Fibroblast of the conjunctiva (primary cell): ENCODE results near the gene LAIR2.

ENCODE experiments used
- DNase-seq: peaks from one replicate; pipeline ENCODE4 v3.0.0-alpha.2; 2010; ENCODE audit warnings: low read depth

LAIR2 gene

DNA sequence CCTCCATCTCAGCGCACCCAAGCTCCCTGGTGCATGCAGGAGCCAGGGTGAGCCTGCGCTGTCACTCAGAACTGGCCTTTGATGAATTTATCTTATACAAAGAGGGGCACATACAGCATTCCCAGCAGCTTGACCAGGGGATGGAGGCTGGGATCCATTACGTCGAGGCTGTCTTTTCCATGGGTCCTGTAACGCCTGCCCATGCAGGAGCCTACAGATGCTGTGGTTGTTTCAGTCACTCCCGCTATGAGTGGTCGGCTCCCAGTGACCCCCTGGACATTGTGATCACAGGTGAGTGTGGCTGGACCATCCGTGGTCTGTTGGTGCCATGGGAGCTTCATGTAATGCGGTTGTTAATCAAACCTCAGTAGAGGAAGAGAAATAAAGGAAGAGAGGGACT lies 33.0 kb downstream of the LAIR2 start:
- no peak for DNase-seq

DNA sequence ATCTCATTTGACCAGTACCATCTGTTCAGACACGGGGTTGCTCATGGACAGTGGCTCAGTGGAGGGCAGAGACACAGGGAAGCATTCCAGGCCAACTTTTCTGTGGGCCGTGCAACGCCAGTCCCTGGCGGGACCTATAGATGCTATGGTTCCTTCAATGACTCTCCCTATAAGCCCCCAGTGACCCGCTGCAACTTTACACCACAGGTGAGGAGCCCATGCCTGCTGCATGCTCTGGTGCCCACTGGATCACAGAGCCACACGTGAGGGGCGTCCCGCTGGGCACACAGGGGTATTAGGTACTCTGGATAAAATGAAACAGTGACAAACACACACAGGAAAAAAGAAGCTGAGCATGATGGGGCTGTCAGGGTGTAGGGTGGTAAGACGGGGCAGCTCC lies 34.3 kb downstream of the LAIR2 start:
- DNase-seq, result no peak

DNA sequence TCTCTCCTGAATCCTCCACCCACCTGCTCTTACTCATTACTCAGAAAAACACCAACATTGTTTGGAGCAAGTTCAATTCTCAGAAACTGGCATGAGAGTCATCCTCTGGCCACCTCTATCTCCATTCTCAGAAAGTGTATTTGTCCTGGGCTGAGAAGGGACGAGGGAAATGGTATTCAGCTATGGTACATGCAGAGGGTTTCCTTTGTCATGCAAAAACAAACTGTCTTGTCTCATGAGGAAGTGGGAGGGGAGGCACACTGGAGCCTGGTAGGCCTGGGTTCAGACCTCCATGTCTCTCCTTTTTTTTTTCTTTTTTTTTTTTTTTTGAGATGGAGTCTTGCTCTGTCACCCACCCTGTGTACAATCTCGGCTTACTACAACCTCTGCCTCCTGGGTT lies 39.1 kb downstream of the LAIR2 start:
- DNase-seq, result no peak

DNA sequence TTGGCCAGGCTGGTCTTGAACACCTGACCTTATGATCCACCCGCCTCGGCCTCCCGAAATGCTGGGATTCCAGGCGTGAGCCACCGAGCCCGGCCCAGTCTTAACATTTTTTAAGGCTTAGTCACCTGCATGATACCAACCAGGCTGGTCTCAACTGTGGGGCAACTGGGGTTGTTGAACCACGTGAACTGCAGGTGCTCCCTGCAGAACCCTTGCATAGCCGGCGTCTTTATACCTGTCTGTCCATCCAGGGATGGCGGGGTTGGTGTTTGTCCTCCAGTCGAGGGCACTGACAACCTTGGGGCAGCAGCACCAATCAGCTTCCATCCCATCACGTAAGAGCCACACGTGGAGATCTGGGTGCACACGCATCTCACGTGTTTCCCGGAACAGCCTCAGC lies 46.2 kb downstream of the LAIR2 start:
- DNase-seq, result no peak

DNA sequence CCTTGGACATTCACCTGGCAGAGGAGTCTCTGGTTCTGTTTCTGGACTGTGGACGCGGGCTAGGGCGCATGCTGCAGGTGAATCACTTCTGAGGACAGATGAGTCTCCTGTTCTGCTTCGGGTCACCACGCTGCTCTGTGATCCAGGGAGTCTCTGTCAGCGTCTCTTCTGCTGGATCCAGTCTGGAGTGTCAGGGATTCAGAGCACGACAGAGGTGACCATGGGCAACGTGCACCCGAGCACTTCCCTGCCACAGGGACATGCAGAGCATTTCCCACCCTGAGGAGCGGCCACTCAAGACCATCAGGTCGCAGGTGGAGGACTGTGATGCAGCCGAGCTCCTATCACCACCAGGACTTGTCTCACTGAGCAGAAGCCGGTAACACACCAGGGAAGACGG lies 46.6 kb downstream of the LAIR2 start:
- no peak for DNase-seq

DNA sequence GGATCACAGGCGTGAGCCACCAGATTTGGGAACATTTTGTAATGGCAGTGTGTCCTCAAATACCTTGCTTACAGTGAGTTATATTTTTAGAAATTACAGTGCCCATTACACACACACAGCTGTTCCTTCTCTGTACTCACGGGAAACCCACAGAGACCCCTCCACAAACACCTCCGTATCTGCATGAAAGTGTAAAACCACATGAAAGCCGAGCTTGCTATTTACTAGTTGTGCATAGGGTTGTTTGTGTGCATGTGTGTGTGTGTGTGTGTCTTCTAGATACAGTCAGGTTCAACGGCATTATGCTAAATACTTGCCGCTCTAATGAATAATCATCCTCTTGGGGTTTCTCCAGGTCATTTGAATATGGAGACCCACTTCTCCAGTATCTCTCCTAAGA lies 48.7 kb downstream of the LAIR2 start:
- DNase-seq, result no peak

DNA sequence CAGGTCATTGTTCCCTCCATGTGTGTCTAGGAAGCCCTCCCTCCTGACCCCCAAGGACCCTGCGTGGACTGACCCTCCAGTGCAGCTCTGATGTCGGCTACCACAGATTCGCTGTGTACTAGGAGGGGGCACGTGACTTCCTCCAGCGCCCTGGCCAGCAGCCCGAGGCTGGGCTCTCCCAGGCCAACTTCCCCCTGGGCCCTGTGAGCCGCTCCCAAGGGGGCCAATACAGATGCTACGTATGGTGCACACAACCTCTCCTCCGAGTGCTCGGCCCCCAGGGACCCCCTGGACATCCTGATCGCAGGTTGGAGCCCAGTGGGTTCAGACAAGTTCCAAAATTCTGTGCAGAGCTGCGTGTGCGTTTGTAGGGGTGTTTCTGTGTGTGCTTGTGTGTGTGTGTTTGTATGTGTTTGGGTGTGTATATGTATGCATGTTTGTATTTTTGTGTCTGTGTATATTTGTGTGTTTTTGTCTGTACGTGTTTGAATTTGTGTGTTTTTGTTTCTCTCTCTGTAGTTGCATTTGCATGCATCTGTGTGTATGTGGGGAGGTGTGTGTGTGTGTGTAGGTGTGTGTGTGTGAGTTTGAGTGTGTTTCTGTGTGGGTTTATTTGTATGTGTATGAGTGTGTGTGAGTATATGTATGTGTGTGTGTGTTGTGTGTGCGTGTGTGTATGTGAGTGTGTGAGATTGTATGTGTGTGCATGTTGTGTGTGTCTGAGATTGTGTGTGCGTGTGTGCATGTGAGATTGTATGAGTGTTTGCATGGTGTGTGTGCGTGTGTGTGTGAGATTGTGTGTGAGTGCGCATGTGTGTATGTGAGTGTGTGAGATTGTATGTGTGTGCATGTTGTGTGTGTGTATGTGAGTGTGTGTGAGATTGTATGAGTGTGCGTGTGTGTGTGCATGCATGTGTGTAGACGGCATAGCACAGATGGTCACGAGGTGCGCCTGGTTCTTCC lies 49.6 kb downstream of the LAIR2 start:
- DNase-seq, result no peak

DNA sequence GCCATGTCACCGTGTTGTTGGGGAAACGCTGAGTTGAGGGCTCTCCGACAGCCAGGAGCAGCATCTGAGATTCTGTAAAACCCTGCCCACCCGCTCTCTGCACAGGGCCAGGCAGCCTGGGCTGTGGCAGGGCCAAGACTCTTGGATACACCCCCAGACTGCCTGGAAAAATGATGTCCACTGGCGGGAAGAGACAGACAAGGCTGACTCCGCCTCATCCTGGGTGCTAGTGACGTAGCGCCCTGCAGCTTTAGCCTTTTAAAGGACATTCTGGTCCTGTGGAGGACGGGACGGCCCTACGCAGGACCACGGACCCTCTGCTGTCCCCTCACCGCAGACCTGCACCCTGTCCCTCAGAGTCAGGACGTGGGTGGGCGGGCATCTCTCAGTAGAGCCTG lies 50.3 kb downstream of the LAIR2 start:
- DNase-seq, result no peak

DNA sequence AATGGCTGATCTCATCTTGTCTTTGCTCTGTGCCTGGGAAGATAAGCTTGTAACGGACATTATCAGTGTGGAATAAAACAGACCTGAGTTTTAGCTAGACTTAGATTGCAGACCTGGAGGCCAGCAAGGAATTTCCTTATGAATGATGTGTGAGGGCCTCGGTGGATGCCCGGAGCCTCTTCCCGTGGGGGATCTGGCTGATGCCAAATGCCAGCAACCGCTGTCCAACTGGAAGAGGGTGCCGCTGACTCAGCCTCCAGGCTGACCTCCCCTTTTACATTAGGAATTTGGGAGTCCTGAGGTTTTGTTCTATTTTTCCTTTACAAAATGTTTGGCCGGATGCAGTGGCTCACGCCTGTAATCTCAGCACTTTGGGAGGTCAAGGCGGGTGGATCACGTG lies 51.4 kb downstream of the LAIR2 start:
- no peak for DNase-seq

DNA sequence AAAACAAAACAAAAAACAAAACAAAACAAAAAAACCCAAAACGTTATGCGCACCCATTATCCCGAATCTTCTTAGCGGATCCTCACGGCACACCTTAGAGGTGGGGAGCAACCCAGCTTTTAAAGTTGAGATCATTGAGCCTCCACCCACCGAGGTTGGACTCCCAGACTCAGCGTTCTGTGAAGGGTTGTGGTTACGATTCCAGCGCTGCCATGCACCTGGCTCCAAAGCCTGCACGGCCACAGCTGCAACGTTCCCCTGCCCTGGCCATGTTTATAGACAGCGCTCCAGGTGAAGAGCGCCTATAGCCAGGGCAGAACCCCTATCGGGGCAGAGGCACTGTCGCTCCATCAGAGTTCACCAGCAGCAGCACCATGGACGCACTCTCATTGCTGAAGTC lies 52.3 kb downstream of the LAIR2 start:
- DNase-seq, result no peak

DNA sequence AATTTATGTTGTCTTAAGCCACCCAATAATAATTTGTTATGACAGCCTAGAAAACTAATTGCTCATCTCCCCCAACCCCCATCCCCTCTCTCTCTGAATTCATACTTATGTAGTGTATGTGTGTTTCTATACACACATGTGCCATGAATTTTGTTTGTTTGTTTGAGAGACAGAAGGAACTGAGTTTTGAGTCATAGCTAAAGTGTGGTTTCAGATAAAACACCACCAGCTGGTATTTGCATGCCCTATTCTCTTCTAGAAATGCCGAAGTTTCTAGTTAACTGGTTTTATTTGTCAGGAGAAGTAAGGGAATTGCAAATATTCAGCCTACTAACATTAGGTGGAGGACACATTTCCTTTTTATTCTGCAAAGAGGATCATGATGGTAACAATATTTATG lies 53.6 kb downstream of the LAIR2 start:
- no peak for DNase-seq

DNA sequence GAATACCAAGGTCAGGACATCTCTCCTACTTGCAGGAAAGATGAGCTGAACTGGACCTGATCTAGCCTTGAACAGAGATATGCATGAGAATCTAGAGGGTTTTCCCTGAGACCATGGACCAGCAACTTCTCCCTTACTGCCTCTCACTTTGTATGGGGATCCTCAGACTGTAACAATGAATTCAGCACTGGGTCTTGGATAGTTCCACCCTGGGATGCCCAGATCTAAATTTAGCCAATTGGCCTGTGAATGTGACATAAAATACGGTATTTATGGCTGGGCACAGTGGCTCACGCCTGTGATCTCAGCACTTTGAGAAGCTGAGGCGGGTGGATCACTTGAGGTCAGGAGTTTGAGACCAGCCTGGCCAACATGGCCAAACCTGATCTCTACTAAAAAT lies 55.7 kb downstream of the LAIR2 start:
- DNase-seq, result no peak
